NCI-H2081 (cell line): ENCODE measurements around the gene RBMS1.
A peak's percentile ranks its signal among the peaks of the same experiment; 100 is the strongest.

Experiments used
- DNase-seq, 2 experiments: peaks; one replicate each; lab custom pipeline; 2025; lab: John Stamatoyannopoulos, UW

The RBMS1 gene

GRCh38 chr2:160278101-160278878 lies 215.3 kb downstream of the RBMS1 start:
- peak in 1 of 2 experiments; percentile 35 for DNase-seq

DNA sequence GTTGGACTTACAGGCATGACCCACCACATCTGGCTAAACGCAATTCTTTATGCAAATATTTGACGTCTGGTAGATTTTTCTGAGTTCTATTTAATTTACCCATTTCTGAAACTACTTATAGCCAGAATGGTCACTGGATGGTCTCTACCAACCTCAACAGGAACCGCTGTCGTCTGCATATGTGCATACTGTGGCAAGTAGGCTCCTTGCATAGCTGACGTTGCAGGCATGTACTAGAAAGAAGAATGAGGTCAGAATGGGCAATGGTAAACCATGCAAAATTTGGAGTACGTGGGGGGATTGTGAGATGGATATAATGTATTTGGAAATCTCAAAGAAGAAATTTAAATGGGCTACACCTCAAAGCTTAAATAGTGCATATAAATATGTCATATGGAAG lies 216.5 kb downstream of the RBMS1 start:
- no peak for DNase-seq

DNA sequence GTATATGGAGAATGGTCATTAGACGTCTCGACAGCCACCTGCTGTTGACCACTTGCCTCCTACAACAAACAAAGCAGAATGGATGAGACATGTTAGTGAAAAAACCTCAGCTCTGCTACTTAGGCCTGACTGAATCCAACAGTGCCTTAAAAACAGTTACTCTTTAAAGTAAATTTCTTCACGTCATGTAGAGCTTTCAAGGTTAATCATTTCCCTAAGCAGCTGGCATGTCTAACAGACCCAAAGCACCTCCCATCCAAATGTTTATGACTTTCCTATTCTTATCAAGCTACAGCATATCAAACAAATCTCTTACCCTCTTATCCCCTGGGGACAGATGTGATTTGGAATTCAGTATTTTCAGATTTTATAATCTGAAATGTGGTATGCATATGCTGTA lies 218.0 kb downstream of the RBMS1 start:
- DNase-seq: no peak

DNA sequence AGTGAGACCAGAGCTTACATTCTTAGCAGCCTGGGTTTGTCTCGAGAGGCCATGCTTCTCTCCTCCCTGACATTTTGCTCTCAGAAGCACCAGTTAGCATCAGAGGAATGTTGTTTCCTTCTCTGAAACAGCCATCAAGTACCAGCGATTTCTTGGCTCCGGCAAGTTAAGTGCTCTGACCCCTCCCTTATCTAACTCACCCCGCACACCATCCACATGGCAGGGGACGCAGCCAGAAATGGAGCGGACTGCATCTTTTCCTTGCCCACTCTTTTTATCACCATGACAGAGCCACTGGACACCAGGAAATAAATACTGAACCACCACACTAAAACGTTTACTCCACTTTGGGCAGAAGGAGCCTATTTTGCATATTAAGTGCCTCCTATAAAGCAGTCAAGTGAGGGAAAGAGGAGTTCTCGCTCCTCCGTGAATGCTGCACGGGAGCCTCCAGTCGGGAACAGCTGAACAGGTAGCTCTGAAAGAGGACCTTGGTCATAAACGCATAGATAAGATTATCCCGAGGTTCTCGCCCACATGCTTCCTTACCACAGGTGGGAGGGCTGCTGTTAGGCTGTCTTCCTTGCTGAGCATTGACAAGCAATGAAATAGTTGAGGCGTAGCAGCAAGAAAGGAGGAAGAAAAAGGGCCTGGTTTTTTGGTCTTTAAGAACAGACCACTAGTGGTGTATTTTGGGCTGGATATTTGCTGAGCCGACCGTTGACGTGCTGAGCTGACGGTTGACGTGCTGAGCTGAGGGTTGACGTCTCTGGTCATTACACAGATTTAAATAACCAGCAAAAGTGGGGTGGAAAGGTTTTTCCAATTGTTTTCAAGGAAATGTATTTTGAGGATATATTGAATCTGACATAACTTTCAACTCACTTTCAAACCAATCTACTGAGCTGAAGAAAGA lies 222.2 kb downstream of the RBMS1 start:
- DNase-seq: no peak

DNA sequence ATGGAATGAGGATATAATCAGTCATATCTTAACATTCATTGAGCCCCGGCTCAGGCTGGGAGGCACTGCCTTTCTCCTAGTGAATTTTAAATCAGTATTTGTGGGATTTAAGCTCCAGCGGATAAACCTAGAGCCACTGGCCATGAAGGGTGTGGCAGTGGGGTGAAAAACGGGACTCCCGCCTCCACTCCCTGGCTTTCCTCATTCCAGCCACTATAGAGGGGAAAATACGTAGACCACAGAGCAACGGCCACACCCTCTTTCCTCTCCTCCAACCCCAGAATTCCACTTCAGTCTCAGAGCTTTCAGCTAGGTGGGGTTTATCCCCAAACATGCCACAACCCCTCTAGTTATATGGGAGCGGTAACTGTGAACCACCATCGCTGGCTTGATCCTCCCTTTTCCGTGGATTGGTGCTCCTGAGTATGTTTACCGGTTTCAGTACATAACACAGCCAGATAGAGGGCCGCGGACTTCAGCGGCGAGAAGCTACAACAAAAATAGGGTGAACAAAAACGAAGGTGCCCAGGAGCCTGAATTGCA lies 223.0 kb downstream of the RBMS1 start:
- DNase-seq: no peak

GRCh38 chr2:160269803-160270570 lies 223.6 kb downstream of the RBMS1 start:
- no peak for DNase-seq

- no peak for DNase-seq
Observed at GRCh38 chr2:160269365-160269764, 224.2 kb downstream of the RBMS1 start.

DNA sequence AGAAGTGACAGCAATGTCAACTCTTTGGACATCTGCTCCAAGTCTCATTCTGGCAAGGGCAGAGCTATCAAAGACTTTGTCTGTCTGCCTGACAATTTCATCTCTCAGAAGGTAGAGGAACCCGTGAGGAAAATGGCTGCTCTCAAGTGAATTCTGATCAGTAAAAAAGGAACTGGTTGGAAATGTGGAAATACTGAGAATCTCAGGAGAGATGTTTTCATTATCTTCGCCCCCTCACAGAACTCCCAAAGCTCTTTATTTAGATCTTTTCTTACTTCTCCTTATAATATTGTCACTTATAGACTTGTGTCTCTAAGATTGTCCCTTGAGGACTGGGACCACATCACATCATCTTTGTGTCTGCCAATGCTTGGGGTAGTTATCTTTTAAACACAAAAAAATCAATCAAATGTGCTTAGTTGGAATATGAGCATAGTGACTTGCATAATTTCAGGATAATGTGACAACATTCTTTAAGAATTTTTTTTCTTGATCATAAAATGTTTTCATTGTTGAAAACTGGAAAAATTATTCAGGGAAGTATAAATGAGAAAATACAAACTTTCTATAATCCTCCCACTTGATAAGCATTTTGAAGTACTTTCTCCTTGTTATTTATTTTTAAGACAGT lies 225.3 kb downstream of the RBMS1 start:
- no peak for DNase-seq

DNA sequence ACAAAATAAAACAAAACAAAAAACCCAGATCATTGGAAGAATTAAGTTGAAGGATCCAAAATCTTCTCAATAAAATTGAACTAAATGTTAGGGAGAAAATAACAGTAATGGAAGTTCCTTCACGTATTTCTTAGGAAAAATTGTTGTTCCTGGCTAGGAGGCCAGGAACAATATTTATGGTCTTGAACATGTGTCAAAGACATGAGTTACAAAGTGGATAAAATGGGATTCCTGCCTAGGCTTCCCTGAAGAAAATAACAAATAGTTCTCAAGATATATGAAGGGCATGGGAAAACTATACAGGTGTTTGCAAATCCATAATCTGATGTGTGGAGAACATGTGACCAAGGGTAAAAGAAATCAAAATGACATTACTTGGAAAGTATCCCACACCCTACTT lies 225.9 kb downstream of the RBMS1 start:
- DNase-seq: no peak

DNA sequence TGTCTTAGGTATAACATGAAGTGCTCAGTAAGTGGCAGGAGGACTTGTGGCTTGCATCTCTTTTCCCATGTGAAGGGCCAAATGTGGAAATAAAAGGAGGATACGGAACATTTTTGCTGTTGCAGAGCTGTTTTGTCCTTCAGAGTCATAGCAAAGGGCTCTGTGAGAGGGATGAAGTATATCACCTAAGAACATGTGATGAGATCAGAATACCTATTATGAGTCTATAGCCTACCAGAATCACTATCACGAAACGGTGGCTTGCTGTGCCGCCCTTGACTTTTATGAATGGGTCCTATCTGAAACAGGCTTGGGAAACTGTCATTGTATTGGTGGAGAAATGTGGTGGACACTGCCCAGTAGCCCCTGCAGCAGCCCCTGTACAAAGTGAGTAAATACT lies 226.6 kb downstream of the RBMS1 start:
- no peak for DNase-seq

GRCh38 chr2:160266037-160266551 lies 227.5 kb downstream of the RBMS1 start:
- no peak for DNase-seq

DNA sequence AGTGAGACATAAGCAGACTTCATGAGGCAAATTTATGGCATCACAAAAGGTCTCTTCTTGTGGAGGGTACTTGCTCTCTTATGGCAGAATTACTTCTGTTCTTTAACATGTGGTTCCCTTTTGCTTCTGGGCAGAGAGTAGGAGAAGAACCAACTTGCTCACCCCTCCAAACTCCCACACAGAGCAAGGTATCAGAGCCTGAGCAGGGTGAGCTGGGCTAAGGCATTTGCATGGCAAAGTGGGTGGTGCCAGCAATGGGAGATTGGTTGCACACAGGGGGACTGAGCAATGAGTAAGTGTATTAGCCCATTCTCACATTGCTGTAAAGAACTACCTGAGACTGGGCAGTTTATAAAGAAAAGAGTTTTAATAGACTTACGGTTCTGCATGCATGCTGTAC lies 229.3 kb downstream of the RBMS1 start:
- no peak for DNase-seq

GRCh38 chr2:160261732-160262131 lies 231.9 kb downstream of the RBMS1 start:
- DNase-seq: no peak

GRCh38 chr2:160258492-160258805 lies 235.2 kb downstream of the RBMS1 start:
- no peak for DNase-seq

- DNase-seq: no peak
Observed at GRCh38 chr2:160257743-160258491, 235.7 kb downstream of the RBMS1 start.

DNA sequence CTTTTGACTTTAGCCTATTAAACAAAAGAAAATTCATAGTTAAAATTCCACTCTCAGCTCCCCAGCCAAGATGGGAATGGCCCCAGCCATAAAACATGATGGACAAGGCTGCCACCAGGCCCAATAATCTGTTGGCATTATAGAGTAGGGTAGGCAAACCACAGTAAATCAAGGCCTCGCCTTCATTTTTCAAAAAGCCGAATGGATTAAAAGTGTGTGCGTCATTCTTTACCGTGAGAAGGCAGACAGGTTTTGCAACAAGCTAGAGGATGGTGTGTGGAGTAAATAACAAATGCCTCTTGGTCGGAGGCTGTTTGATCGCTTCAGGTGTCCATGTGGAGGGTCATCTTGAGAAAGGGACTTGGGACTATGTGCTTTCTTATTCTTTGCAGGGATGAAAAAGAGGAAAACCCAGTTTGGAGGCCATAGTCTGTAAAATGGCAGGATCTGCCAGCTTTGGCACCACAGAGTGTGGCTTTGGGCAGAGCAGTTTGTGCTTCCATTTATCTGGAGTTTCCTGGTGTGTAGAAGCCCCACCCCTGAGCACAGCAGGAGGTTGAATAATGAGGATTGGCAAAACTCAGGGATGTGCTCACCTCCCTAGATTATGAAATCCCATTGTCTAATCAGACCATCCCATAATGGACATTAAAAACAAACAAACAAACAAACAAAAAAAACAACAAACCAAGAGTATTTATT lies 236.4 kb downstream of the RBMS1 start:
- no peak for DNase-seq

DNA sequence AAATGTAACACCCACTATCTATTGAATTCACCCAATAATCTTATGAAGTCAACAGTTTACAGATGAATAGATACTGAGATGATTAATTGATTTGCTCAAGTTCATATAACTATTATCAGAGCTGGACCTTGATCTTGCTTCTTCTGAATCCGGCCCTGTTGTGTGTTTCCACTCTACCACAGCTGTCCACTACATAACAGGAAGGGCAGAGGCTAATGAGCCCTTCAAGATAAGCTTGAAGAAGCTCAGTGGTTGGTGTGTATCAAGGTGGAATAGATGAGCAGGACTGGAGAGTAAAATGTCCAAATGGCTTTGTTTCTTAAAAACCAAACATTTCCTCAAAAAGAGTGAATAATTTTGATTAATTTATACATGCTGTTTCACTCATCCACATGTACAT lies 237.1 kb downstream of the RBMS1 start:
- no peak for DNase-seq

- no peak for DNase-seq
Observed at GRCh38 chr2:160255408-160255807, 238.2 kb downstream of the RBMS1 start.

DNA sequence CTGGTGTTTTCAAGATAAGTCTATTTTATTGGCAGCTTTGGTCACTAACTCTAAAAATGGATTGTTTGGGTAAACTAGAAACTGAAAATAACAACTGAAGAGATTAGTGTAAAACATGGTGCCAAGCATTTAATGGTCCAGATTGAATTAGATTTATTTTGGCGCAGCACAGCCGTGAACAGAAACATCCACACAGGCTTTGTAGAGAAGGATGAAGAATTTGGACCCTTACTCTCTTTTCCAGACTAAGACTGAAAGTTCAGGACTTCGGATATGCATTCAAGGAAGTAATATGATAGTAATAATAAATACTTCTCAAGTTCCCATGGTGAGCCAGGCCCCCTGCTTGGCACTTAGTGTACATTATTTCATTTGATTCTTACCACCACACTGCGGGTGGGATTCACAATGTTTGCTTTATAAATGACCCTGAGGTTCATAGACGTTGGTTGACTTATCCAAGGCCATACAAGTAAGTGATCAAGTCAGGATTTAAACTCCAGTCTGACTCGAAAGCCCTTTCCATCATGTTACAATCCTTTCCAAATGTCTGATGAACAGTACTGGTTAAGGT lies 239.3 kb downstream of the RBMS1 start:
- no peak for DNase-seq
